ENCODE measurements around the gene OCA2. TPM values are rescaled to one million over a fixed set of nuclear protein-coding genes. Genes with fewer than 3 reads are reported as not detected.

The OCA2 gene
- total and polyA plus RNA-seq, 2 of the 13 experiments (the other 11 are each of a cell fraction or from before 2014, with no cell fraction given): 0.02 to 0.05 TPM

DNA sequence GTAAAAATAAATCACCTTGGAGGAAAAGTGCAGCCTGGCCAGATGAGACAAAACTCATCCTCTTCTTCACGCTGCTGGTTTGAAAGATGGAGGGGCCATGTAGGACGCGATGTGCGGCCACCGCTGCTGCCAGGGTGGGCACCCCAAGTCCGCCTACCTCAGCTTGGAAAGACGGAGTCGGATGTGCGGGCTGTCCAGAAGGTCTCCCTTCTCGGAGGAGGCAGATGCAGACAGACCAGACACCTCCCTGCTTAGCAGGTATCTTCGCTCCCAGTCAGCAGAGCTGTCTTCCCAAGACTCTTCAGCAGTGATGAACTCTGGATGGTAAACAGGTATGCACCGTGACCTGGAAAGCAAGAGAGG lies 71.4 kb downstream of the OCA2 start (continued):
- no peak for TF ChIP-seq KAT8 (CRISPR knock-in tag; IDR thresholded peaks at IDR 0.05)

DNA sequence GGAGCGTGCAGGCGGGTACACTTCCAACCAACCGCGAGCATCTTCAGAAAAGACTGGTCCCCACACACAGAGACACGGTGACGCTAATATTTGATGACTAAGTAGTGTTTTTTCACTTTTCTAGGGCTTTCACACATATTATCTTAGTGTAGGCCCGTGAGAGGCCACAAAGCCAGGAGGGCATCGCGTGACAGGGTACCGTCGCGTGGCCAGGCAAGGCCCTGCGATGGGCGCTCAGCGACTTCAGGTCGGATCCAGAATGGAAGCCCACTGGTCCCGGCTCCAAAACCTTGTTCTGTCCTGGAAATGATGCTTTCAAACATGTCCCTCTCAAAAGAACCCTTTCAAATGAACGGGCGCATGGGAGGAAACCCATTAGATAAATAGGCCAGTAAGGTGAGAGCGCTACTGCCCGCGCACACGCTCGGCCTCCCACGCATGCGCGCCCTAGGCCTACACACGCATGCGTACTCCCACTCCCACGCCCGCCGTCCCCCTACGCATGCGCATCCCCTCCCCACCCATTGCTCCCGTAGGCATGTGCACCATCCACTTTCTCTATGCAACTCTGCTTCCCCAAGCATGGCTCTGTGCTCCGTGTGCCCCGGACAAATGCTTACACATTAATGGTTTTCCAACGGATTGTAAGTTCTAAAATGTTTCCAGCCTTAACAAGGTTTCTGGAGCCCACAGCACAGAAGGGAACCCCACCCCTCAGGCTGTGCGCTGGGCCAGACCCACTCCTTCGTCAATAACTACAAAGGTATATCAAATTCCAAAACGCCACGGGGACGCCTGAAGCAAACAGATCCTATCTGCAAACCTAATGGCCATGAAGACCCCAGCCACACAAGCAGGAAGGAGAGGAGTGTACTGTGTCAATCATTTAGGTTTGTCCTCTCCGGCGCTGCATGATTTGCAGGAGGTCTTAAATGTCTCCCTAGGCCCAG lies 72.1 kb downstream of the OCA2 start:
- ChIA-PET CTCF (ENCODE audit: low intra/inter-chr PET ratio, low total read pairs) (no interaction called here), POLR2A (no interaction called here)
- Histone ChIP-seq H3K4me3 (replicated peaks in 1 of 3; ENCODE audit: insufficient read depth in 1 of 3, low read depth in 2 of 3, low read length in 3 of 3) (no peak overlapping the region), H3K79me2 (ENCODE audit: insufficient read depth, low read length) (no peaks in the 10 kb centered on the region), H3K4me2 (ENCODE audit: low read depth, low read length) (no peak overlapping the region), H3K27me3 (ENCODE audit: control insufficient read depth in 1 of 2, insufficient read depth in 2 of 2, low read length in 2 of 2) (no peaks in the 10 kb centered on the region), H3K4me1 (ENCODE audit: insufficient read depth, low read length) (peaks cover under 1% of the 10 kb centered on the region; the same call in 1 of the 2 replicates), H3K9ac (ENCODE audit: insufficient read depth, low read depth, low read length) (no peak overlapping the region), H3K36me3 (replicated peaks in 1 of 2; ENCODE audit: control insufficient read depth in 1 of 2, insufficient read depth in 2 of 2, low read length in 2 of 2) (no peaks in the 10 kb centered on the region), H3K27ac (ENCODE audit: extremely low read length, insufficient read depth, low read length) (no peak overlapping the region), H3K9me3 (ENCODE audit: low read length) (no peaks in the 10 kb centered on the region), H4K20me1 (ENCODE audit: insufficient read depth, low read length) (no peaks in the 10 kb centered on the region), H2AFZ (ENCODE audit: low read length) (no peak overlapping the region)
- FAIRE-seq (no peak), DNase-seq (ENCODE audit: low spot score) (no peak), ATAC-seq (no peak)
- in situ Hi-C loops (cut with HindIII; ENCODE audit: extremely low pct_ligation_motif_present, low pct_unique_long_range_greater_than_20kb): no loop called here
- intact Hi-C loops (cut with micrococcal nuclease; ENCODE audit: unreplicated experiment): no loop called here
- 73% methylated on average over 45 of the region's 45 CpGs for WGBS (ENCODE audit: low lambda C conversion rate)
- BruUV-seq (replicated peaks): no TSS peak
- TF ChIP-seq ZNF589 (CRISPR knock-in tag; conservative IDR thresholded peaks at IDR 0.05) (no peak), ISX (CRISPR knock-in tag; conservative IDR thresholded peaks at IDR 0.05) (no peak), ZNF749 (CRISPR knock-in tag; IDR thresholded peaks at IDR 0.05; ENCODE audit: borderline replicate concordance) (no peak), ZBTB8A (CRISPR knock-in tag; IDR thresholded peaks at IDR 0.05; ENCODE audit: borderline replicate concordance, low read depth) (no peak), MBD4 (IDR thresholded peaks at IDR 0.05; ENCODE audit: borderline replicate concordance, low read length) (no peak), DNMT1 (CRISPR knock-in tag; IDR thresholded peaks at IDR 0.05) (no peak), ZNF570 (CRISPR knock-in tag; IDR thresholded peaks at IDR 0.05; ENCODE audit: borderline replicate concordance) (no peak), LCORL (IDR thresholded peaks at IDR 0.05) (no peak), LCORL (CRISPR knock-in tag; IDR thresholded peaks at IDR 0.05) (no peak), CHD2 (IDR thresholded peaks at IDR 0.05; ENCODE audit: low read depth, low read length) (no peak)

Data from HepG2 (cell line).